NCI-H1105 (cell line): Measurements from ENCODE around the gene COX20.
"Not testable (repeated sequence)": the region's sequence is repeated elsewhere in the genome, so short reads cannot be mapped to it uniquely, and the experiment has no call there.

Experiments used
- DNase-seq: peaks from one replicate; lab custom pipeline; 2025; lab: John Stamatoyannopoulos, UW

Gene COX20

DNA sequence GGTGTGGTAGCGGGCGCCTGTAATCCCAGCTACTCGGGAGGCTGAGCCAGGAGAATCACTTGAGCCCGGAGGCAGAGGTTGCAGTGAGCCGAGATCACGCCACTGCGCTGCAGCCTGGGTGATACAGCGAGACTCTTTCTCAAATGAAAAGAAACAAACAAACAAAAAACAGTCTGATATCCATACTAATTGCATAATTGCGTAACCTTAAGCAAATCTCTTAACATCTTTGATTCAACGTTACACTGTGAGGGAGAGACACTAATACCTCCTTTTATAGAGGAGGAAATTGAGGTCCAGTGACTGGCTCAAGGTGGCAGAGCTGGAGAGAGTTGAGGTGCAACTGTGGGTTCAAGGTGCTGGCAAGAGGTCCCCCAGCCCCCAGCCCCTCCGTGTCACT lies 12.6 kb upstream of the COX20 start:
- no peak for DNase-seq

DNA sequence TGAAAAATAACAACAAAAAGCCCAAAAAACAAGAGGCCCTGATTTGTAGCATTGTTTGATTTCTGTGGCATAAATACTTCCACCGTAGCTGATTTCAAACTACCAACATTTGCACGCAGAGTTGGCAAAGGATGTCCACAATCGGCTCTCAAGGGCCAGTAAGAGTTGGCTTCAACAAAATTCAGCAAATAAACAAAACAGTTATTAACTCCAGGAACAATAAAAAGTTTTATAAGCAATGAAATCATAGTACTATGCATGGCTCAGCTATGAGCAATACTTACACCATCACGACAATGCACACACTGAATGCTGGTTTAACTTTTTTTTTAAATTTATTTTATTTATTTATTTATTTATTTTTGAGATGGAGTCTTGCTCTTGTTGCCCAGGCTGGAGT lies 8.7 kb upstream of the COX20 start:
- DNase-seq, result no peak

DNA sequence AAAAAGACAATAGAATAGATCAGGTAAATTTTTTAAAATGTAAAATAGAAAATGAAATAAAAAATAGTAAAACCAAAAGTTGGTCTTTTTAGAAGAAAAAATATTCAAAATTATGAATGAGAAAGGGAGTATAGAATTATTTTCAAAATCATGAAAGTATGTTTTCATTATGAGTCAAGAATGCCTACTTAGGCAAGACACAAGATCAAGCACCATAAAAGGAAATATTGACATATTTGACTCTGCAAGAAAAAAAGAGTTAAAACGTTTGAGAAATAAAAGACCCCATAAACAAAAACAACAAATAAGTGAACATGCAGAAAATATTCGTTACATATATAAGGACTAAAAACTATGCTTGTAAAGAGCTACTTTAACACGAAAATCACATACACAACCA lies 4.8 kb upstream of the COX20 start:
- no peak for DNase-seq

DNA sequence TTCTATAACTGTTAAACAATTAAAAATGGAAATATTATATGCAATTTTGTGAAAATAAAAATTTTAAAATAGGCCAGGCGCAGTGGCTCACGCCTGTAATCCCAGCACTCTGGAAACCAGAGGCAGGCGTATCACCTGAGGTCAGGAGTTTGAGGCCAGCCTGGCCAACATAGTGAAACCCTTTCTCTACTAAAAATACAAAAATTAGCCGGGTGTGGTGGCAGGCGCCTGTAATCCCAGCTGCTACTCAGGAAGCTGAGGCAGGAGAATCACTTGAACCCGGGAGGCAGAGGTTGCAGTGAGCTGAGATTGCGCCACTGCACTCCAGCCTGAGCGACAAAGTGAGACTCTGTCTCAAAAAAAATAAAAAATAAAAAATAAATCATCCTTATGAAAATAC lies 2.2 kb upstream of the COX20 start:
- DNase-seq, result not testable (repeated sequence)

DNA sequence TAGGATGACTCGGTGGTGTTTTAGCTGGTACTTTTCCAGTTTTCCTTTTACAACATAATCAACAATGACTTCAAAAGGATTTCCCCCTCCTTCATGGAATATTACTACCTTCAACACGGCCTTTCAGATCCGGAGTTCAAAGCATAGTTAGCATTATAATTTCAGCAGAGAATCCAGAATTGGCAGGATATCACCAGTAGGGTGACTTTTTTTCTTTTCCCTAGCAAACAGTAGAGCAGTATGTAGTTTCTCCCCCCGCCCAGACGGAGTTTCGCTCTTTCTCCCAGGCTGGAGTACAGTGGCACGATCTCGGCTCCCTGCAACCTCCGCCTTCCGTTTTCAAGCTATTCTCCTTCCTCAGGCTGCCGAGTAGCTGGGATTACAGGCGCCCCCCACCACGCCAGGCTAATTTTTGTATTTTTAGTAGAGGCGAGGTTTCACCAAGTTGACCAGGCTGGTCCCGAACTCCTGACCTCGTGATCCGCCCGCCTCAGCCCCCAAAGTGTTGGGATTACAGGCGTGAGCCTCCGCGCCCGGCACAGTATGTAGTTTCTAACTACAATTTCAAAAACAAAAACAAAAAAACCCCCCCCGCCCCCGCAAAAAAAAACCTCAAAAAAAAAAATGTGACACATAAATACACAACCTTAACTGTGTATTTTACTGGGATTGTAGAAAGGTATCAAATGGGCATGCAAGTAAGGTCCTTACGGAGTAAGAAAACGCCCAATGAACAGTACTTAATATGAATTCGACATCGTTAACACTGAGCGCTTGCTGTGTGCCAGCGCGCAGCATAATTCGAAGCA lies 1.5 kb upstream of the COX20 start:
- DNase-seq, result peak; percentile 33

DNA sequence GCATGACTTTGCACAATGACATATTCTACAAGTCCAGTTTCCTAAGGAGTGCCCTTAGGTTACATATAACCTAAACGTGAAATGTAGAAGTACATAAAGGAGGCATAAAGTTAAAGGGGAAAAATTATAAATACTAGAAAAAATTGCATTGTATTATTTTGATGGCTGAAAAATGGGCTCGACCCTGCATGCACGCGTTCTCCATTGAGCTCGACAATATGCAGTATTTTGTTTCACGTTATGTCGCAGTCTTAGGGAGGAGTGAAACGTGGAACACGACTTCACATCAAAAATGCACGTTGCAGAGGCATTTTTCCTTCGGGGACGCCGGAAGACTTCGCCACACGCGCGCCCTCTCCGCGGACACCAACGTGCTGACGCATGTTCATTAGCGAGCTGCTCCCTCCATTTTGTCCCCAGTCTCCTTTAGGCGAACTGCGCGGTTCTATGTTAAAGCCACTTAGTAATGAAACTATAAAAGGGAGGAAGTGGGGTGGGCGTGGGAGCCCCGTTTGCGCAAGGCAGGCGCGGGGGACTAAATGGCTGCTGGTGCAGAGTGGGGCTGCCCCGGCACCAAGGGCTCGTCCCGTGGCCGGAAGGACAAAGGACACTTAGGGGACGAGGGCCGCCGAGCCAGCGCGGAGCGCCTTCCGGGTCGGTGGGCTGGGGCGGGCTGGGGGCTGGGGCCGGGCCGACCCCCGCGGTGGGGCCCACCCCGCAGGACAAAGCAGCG lies 749 bp upstream of the COX20 start:
- DNase-seq, result peak; percentile 88

DNA sequence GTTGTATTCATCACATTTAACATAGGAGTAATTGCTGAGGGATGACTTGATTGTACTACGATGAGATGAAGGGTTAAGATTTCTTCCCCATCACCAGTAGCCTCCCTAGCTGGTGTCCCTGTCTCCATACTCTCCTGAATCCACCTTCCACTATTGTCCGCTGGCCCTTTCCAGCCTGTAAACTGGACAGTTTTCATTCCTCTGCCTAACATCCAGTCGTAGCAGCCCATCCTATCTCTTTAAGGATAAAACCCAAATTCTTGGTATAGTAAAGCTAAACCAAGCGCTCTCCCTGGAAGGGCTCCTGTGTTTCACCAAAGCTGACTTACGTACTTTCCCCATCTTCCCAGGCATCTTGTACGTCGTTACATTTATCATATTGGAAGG lies 670 bp downstream of the COX20 start:
- no peak for DNase-seq

DNA sequence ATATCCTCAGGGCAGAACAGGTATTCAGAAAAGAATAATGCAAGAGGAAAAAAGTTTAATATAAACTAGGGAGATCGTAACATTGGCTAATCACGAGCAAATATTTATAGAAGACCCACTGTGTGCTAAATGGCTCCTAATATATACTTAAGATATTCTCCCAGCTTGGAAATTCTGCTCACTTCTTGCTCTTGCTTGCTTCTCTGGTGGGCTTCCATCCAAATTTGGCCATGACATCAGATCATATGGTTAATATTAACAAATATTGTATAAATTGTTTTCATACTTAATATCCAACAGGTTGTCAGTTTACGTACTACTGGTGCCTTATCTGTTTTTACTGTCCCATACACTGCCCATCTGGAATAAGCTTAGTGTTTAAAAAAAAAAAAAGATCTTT lies 1.1 kb downstream of the COX20 start:
- DNase-seq, result no peak

DNA sequence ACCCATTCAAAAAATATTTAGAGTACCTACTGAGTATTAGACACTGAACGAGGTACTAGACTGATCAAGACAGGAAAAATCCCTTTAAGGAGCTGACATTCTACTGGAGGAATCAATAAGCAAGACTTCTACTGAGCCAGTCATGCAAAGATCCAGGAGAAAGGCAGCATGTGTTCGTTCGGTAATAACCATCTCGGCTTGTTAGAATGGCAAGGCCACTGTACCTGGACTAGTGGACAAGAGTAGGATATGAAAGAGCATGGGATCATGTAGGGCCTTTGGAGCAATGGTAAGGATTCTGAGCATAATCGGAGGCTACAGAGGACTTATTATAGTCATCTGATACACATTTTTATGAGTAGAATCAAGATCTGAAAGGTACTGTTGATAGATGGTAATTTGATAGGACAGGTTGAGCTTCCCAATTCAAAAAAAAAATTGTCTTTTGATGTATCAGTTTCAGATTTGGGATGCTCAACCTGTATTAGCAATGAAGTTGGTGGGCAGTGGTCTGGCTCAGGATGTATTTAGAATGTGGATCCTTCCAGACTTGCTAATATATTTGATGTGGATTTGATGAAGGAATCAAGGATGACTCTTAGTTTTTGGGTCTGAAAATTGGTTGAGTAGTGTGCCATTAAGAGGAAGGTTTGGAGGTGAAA lies 2.3 kb downstream of the COX20 start:
- DNase-seq, result no peak

DNA sequence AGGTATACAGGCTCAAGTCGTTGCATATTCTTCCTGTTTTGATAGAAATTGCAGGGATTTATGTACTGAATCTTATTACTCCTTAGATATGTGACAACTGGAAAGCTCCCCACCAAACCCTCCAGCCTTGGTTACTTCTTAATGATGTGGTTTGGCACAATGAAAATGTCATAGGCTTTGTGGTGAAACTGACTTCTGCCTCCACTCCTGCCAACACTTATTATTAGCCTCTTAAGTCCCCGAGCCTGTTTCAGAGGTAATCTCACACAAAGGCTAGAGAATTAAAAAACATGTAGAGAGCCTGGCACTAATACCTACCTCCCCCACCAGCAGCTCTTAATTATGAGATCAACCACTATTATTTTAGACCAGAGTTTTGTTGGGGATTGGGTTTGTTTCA lies 4.2 kb downstream of the COX20 start:
- no peak for DNase-seq

DNA sequence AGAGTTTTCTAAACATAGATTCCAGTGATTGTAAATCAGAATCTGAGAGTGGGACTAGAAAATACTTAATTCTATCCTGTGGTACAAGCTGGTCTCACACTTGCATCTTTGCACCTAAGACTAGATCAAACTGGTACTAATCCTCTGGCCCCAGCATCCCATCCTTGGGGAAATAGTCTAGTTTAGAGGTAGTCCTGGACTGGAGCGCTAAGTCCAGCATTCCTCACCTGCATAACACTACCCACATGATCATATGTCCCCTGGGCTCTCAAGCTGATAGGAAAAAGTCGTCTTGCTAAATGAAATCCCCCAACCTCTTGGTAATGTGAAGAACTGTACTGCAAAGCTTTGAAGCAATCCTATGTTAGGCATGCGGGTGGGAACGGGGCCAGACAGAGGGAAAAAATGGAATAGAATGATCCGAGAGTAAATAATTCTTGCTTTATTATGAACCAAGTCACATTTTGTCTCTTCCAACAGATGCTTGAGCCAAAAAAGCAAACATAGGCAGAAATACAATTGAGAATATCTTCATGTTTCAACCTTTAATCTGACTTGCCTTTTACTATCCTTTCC lies 4.8 kb downstream of the COX20 start:
- no peak for DNase-seq

DNA sequence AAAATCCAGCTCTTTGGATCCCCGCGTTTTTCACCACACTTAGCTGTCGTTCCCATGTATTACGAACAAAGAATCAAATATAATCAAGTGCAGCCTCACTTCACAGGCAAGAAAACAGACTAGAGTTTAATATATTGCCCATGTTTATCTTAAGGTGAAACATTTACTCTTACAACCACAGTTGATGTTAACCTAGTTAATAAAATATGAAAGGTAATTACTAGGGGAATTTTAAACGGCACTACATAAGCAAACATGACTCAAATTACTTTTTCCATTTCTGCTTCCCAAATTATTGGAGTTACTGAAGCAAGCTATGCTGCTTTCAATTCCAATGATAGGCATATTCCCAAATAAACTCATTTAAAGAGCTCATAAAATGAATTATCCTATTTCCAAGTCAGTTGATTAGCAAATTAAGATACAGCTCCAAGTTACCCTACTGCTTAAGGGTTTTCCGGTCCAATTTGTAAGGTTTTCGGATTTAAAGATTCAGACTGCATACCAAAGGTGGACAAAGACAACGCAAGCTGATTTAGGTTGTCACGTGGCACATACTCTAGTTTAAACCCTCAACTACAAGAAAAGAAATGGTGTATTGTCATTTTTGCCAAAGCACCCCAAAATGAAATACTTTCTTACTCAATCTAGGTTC lies 5.9 kb downstream of the COX20 start:
- DNase-seq, result no peak

DNA sequence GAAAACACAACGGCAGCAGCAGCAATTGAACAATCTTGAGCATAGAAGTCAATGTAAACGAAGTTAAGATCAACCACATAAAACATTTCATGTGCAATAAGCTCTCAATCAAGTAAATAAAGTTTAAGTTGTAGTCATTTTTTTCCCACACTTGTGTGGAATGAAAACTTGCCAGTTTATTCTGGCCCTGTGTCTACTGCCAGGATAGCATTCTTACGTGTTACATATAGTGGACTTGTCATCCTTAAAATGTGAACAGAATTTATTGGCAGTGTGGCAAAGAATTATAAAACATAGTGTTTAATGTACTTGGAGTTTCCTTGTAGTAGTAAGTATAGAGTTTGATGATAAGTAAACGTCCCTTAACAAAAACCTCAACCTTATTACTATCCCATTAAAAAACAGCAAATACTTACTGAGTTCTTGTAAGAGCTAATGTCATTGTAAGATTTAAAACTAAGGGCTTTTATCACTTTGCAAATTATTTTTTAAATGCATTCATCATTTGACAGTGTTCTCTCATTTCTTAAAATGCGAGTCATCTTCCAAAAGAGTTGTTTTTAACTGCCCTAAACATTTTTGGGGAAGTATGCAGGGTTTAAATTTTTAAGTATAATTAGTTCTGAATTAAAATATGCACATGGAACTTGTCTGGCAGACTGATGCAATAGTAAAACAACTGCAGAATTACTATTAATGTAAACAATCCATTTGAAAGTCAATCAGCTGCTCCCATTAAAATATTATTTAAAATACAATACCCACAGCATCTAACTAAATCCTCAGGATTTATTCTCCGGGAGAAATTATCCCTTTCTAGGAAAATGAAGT lies 7.9 kb downstream of the COX20 start:
- DNase-seq, result no peak

DNA sequence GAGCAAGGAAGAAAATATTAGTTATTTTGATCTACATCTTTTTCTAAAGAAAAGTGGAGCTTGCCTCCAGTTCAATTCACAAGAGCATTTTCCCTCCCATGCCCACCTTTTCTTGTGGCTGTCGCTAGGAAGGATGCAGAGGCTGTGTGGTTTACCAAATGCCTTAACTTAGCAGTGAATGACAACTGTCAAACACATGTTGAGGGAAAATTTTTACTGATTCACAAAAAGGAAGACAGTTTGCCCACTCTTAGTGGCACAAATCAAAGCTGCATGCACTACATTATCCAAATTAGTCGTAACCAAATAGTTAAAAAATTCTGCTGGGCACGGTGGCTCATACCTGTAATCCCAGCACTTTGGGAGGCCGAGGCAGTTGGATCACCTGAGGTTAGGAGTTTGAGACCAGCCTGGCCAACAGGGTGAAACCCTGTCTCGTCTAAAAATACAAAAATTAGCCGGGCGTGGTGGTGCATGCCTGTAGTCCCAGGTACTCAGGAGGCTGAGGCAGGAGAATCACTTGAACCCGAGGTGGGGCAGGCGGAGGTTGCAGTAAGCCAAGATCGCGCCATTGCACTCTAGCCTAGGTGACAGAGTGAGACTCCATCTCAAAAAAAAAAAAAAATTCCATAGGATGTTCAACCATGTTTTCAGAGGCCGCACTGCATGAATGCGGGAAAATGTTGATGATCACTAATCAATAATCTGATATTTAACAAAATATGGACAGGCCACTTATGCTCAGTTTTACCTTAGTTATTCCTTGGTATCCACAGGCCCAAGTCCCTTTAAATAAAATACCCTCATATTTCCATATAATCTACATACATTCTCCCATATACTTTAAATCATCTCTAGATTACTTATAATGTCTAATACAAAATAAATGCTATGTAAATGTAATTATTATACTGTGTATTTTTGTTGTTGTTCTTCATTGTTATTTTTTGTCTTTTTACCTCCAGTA lies 9.0 kb downstream of the COX20 start:
- no peak for DNase-seq

DNA sequence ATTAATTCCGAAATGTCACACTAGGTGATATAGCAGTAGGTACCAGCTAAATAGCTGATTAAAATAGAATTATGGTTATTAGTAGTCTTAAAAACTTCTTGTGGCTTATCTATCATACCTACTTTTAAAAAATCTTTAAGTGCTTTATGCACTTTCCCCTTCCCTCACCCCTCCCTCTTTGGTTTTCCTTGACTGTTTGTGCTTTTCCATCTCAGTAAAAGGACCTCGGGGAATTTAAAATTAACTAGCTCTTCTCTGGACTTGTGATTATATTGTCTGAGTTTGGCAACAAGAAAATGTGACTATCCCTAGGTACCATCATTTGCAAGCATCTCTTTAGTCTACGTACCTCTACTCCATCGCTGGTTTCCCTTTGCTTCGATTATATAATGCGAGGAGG lies 11.2 kb downstream of the COX20 start:
- DNase-seq, result no peak

DNA sequence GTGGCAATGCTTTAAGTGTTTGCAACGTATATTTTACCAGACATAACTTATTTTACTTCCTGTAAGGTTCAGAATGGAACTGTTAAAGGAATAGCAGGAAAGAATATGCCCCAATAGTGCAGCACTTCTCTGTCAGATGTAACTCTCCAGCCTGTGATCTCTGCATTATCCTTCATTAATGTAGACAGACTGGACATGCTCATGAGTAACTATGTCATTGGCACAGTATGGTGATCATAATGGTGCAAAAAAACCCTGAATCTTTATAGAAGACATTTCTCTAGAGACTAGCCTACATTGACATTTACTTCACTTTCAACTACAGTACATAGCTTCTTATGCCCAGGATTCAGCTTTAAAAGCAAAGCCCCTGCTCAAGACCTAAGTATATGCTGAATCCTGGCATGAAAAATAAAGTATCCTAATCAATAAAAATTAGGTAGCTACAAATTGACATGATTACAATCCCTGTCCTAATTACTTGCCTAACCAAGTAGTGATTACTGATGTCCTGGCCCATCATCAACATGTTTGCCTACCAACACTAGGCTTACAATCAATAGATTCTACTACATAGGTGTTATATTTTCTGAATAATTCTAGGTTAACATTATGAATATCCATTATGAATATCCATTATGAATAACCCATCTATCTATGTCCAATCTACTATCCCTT lies 13.9 kb downstream of the COX20 start:
- DNase-seq, result no peak

DNA sequence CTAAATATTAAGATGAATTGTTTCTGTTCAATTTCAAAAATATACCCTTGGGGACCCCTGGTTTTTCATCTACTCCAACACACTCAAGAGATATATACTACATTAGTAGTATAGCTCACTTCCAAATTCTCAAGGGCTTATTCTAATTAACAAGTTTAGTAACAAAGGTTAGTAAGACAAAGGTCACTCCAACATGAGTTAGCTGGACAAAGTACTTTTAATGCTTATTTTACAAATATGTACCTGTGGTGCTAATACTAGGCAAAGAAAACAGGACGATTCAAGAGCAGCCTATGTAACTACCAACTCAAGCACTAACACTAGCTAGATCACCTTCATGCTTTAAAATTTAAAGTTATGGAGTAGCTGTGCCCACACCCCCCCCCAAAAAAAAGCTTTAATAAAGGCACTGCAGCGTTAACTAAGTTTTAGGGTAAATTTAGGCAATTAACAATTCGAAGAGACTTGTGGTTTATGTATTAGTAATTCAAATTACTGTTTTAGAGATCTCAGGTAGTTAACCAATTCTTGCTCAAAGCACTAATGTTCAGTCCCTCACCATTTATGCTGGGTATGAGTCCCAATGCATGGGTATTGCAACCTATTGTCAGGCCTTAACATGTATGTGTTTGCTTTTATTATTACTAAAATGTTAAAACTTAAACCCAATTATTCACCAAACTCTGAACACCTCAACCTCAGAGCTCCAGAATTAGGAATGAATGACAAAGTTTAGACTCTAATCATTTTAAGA lies 14.8 kb downstream of the COX20 start:
- DNase-seq, result no peak

DNA sequence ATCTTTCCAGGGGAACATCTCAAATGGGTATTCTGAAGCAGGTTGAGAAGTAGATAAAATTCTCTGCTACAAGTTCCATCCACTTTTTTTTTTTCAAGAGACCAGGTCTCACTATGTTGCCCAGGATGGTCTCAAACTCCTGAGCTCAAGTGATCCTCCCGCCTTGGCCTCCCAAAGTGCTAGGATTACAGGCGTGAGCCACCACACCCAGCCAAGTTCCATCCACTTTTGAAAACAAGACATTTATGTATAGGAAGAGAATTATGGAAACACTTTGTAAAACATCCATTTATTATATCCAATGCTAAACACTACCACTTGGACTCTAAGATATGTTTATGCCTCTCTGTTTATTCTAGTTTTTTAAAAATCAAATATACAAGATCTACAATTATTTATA lies 15.4 kb downstream of the COX20 start:
- DNase-seq, result no peak
